H1 (cell line): ENCODE results near the gene MB. TPM values are rescaled to one million over a fixed set of nuclear protein-coding genes. Genes with fewer than 3 reads are reported as not detected.

Experiments
- HDAC6 ChIP-seq: IDR thresholded peaks from one replicate; pipeline ENCODE4 v1.7.1; 2012; ENCODE audit warnings: low read depth, mild to moderate bottlenecking, inconsistent platforms, low read length, moderate library complexity
- polyA plus RNA-seq, 7 experiments: library from polyadenylated mRNA; depleted of rRNA in 3 of 7; stranded (reverse) in 5 of 7; unstranded in 2 of 7; fragments of >200 nt in 5 of 7; fragments of 200-250 nt in 2 of 7; gene quantifications; 1 replicate in 5 of 7; 2 replicates in 1 of 7; 4 replicates in 1 of 7; pipeline versions ENCODE4 v1.2.1 to v1.2.3, GENCODE V29; 2011 to 2013; ENCODE audit warnings: missing spikeins in 2 of 7, mixed read lengths in 2 of 7
- total RNA-seq: library from RNA; stranded (reverse); fragmentation: NEBNext Ultra II Directional; extraction: Animal tissue kit (Norgen Biotek cat#: 25700); gene quantifications from 2 replicates; pipeline ENCODE4 v1.2.1, GENCODE V29; 2021
- TF ChIP-seq, protein P1 (sequence below): fragments of 300-600 bp; sonication (generic); IDR thresholded peaks from 2 replicates; pipeline ENCODE4 v1.7.1; 2012; ENCODE audit warnings: low read length, moderate library complexity, mild to moderate bottlenecking, inconsistent platforms; ENCODE audit not compliant: insufficient replicate concordance

MB gene
- total and polyA plus RNA-seq, 2 of the 8 experiments (the other 6 are each of a cell fraction or from before 2014, with no cell fraction given), result 1.5 TPM; not detected in 1

- TF ChIP-seq, protein P1, sequence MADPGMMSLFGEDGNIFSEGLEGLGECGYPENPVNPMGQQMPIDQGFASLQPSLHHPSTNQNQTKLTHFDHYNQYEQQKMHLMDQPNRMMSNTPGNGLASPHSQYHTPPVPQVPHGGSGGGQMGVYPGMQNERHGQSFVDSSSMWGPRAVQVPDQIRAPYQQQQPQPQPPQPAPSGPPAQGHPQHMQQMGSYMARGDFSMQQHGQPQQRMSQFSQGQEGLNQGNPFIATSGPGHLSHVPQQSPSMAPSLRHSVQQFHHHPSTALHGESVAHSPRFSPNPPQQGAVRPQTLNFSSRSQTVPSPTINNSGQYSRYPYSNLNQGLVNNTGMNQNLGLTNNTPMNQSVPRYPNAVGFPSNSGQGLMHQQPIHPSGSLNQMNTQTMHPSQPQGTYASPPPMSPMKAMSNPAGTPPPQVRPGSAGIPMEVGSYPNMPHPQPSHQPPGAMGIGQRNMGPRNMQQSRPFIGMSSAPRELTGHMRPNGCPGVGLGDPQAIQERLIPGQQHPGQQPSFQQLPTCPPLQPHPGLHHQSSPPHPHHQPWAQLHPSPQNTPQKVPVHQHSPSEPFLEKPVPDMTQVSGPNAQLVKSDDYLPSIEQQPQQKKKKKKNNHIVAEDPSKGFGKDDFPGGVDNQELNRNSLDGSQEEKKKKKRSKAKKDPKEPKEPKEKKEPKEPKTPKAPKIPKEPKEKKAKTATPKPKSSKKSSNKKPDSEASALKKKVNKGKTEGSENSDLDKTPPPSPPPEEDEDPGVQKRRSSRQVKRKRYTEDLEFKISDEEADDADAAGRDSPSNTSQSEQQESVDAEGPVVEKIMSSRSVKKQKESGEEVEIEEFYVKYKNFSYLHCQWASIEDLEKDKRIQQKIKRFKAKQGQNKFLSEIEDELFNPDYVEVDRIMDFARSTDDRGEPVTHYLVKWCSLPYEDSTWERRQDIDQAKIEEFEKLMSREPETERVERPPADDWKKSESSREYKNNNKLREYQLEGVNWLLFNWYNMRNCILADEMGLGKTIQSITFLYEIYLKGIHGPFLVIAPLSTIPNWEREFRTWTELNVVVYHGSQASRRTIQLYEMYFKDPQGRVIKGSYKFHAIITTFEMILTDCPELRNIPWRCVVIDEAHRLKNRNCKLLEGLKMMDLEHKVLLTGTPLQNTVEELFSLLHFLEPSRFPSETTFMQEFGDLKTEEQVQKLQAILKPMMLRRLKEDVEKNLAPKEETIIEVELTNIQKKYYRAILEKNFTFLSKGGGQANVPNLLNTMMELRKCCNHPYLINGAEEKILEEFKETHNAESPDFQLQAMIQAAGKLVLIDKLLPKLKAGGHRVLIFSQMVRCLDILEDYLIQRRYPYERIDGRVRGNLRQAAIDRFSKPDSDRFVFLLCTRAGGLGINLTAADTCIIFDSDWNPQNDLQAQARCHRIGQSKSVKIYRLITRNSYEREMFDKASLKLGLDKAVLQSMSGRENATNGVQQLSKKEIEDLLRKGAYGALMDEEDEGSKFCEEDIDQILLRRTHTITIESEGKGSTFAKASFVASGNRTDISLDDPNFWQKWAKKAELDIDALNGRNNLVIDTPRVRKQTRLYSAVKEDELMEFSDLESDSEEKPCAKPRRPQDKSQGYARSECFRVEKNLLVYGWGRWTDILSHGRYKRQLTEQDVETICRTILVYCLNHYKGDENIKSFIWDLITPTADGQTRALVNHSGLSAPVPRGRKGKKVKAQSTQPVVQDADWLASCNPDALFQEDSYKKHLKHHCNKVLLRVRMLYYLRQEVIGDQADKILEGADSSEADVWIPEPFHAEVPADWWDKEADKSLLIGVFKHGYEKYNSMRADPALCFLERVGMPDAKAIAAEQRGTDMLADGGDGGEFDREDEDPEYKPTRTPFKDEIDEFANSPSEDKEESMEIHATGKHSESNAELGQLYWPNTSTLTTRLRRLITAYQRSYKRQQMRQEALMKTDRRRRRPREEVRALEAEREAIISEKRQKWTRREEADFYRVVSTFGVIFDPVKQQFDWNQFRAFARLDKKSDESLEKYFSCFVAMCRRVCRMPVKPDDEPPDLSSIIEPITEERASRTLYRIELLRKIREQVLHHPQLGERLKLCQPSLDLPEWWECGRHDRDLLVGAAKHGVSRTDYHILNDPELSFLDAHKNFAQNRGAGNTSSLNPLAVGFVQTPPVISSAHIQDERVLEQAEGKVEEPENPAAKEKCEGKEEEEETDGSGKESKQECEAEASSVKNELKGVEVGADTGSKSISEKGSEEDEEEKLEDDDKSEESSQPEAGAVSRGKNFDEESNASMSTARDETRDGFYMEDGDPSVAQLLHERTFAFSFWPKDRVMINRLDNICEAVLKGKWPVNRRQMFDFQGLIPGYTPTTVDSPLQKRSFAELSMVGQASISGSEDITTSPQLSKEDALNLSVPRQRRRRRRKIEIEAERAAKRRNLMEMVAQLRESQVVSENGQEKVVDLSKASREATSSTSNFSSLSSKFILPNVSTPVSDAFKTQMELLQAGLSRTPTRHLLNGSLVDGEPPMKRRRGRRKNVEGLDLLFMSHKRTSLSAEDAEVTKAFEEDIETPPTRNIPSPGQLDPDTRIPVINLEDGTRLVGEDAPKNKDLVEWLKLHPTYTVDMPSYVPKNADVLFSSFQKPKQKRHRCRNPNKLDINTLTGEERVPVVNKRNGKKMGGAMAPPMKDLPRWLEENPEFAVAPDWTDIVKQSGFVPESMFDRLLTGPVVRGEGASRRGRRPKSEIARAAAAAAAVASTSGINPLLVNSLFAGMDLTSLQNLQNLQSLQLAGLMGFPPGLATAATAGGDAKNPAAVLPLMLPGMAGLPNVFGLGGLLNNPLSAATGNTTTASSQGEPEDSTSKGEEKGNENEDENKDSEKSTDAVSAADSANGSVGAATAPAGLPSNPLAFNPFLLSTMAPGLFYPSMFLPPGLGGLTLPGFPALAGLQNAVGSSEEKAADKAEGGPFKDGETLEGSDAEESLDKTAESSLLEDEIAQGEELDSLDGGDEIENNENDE, result no peak
- TF ChIP-seq HDAC6, result no peak
- TF ChIP-seq, all 59 proteins: peak for 0
These were observed 9.0 kb downstream of the MB start (continued) for GRCh38 chr22:35608088-35608487.
